Endothelial cell of umbilical vein (primary cell): ENCODE data around the gene SMPX. TPM values are rescaled to one million over a fixed set of nuclear protein-coding genes. Genes with fewer than 3 reads are reported as not detected.

ENCODE experiments used
- BruUV-seq: library from RNA; stranded (reverse); fragments of 400-500 nt; replicated peaks from 2 replicates; lab custom pipeline; 2021; lab: Mats Ljungman, UMichigan
- CTCF ChIA-PET: fragments of 300-600, 350-600 bp; sonication (Branson Sonifier 250); formaldehyde crosslinking; loops from one replicate; lab custom pipeline; 2021; ENCODE audit warnings: antibody characterized with exemption, inconsistent platforms; lab: Charles Lee
- POLR2A ChIA-PET: fragments of 300-600, 350-600 bp; sonication (Branson Sonifier 250); formaldehyde crosslinking; loops from one replicate; lab custom pipeline; 2021; ENCODE audit warnings: antibody characterized with exemption, inconsistent platforms; lab: Charles Lee
- DNase-seq: peaks from one replicate; pipeline ENCODE4 v3.0.0-alpha.2; 2011; ENCODE audit warnings: low read depth, low spot score
- FAIRE-seq: peaks from 2 replicates; lab custom pipeline; 2011; peaks lifted over from hg19 to GRCh38; lab: Jason Lieb, UNC
- H2AFZ ChIP-seq: 2 replicates; pipeline ENCODE4 v1.6.0; 2012; ENCODE audit warnings: low read depth, low read length, control low read depth, inconsistent platforms
- H3K27ac ChIP-seq: 2 replicates; pipeline ENCODE4 v1.5.1; 2011; ENCODE audit warnings: low read depth, mild to moderate bottlenecking, control low read depth, low read length, moderate library complexity; ENCODE audit not compliant: insufficient read depth
- H3K27me3 ChIP-seq, 2 experiments: 2 replicates each; pipeline versions ENCODE4 v1.6.0 to v1.6.1; 2011; ENCODE audit warnings: low read length in 2 of 2, mixed read lengths in 1 of 2; ENCODE audit not compliant: control insufficient read depth in 2 of 2, insufficient read depth in 2 of 2
- H3K36me3 ChIP-seq, 2 experiments: 2 replicates in 1 of 2; 3 replicates in 1 of 2; pipeline ENCODE4 v1.5.1; 2011; ENCODE audit warnings: low read length in 2 of 2, mild to moderate bottlenecking in 1 of 2, moderate library complexity in 1 of 2; ENCODE audit not compliant: control insufficient read depth in 2 of 2, insufficient read depth in 2 of 2; ENCODE audit errors: extremely low read depth in 1 of 2
- H3K4me1 ChIP-seq: 3 replicates; pipeline ENCODE4 v1.5.1; 2011; ENCODE audit warnings: mild to moderate bottlenecking, low read length; ENCODE audit not compliant: control insufficient read depth, insufficient read depth; ENCODE audit errors: extremely low read depth
- H3K4me2 ChIP-seq: 2 replicates; pipeline ENCODE4 v1.6.1; 2011; ENCODE audit warnings: low read length, control low read depth, mixed read lengths; ENCODE audit not compliant: insufficient read depth
- H3K4me3 ChIP-seq, 3 experiments: fragments of 200-600 bp in 1 of 3; sonication (generic), shearing (Covaris generic) in 1 of 3; replicated peaks in 1 of 3; 2 replicates each; pipeline ENCODE4 v1.5.1; 2011 to 2016; ENCODE audit warnings: control low read depth in 3 of 3, low read length in 3 of 3, mild to moderate bottlenecking in 2 of 3, inconsistent platforms in 1 of 3, low read depth in 1 of 3, moderate library complexity in 1 of 3; ENCODE audit not compliant: insufficient read depth in 1 of 3
- H3K79me2 ChIP-seq: 2 replicates; pipeline ENCODE4 v1.6.0; 2012; ENCODE audit warnings: low read length, inconsistent platforms; ENCODE audit not compliant: control insufficient read depth, insufficient read depth
- H3K9ac ChIP-seq: replicated peaks from 2 replicates; pipeline ENCODE3; 2011; ENCODE audit warnings: low read length, control low read depth; ENCODE audit not compliant: insufficient read depth; ENCODE audit errors: extremely low read depth
- H3K9me1 ChIP-seq: replicated peaks from 3 replicates; pipeline ENCODE4 v1.6.0; 2011; ENCODE audit warnings: mild to moderate bottlenecking, low read length; ENCODE audit not compliant: control insufficient read depth, insufficient read depth; ENCODE audit errors: extremely low read depth
- H3K9me3 ChIP-seq: replicated peaks from 2 replicates; pipeline ENCODE4 v1.5.1; 2012; ENCODE audit warnings: low read length, inconsistent platforms; ENCODE audit not compliant: control insufficient read depth, insufficient read depth
- H4K20me1 ChIP-seq: replicated peaks from 2 replicates; pipeline ENCODE3; 2011; ENCODE audit warnings: mild to moderate bottlenecking, low read length; ENCODE audit not compliant: control insufficient read depth, insufficient read depth; ENCODE audit errors: extremely low read depth
- EZH2 ChIP-seq: IDR thresholded peaks from 2 replicates; pipeline ENCODE4 v1.6.1; 2012; ENCODE audit warnings: borderline replicate concordance, low read depth, mild to moderate bottlenecking, moderate library complexity, low read length, inconsistent platforms; ENCODE audit not compliant: severe bottlenecking
- FOS ChIP-seq: IDR thresholded peaks from 2 replicates; pipeline ENCODE4 v1.6.1; 2011; ENCODE audit warnings: mild to moderate bottlenecking, low read length, moderate library complexity, borderline replicate concordance; ENCODE audit not compliant: insufficient read depth
- GATA2 ChIP-seq: IDR thresholded peaks from 2 replicates; pipeline ENCODE4 v1.7.0; 2011; ENCODE audit warnings: low read depth, mild to moderate bottlenecking, moderate library complexity, mixed read lengths, low read length; ENCODE audit not compliant: insufficient read length, insufficient read depth
- JUN ChIP-seq: IDR thresholded peaks from 2 replicates; pipeline ENCODE4 v1.6.1; 2011; ENCODE audit warnings: borderline replicate concordance, low read depth; ENCODE audit not compliant: insufficient read length, insufficient read depth
- MYC ChIP-seq: IDR thresholded peaks from one replicate; pipeline ENCODE4 v1.6.1; 2011; ENCODE audit warnings: mild to moderate bottlenecking, low read depth, low read length
- POLR2A ChIP-seq: IDR thresholded peaks from 2 replicates; pipeline ENCODE4 v1.6.1; 2012; ENCODE audit warnings: low read depth, mild to moderate bottlenecking, control low read depth, low read length
- POLR2AphosphoS5 ChIP-seq: IDR thresholded peaks from 2 replicates; pipeline ENCODE4 v1.6.1; 2012; ENCODE audit warnings: low read depth, mild to moderate bottlenecking, control low read depth, low read length, moderate library complexity; ENCODE audit not compliant: insufficient read depth
- dilution Hi-C: fragments of 300-500 bp; cut with MboI; formaldehyde crosslinking; loops from one replicate; pipeline ENCODE4 v1.15.0; 2019; ENCODE audit warnings: low sequenced_read_pairs; ENCODE audit not compliant: extremely low pct_ligation_motif_present
- intact Hi-C: fragments of 100-400 bp; cut with micrococcal nuclease; formaldehyde crosslinking; loops from one replicate; pipeline ENCODE4 v1.10.0; 2022
- polyA plus RNA-seq, 4 experiments: library from polyadenylated mRNA; depleted of rRNA in 3 of 4; stranded (reverse) in 3 of 4; unstranded in 1 of 4; fragments of >200 nt; gene quantifications; 2 replicates each; pipeline versions ENCODE4 v1.2.1 to v1.2.3, GENCODE V29; 2011 to 2012; ENCODE audit warnings: missing spikeins in 1 of 4
- total RNA-seq: library from RNA; stranded (reverse); gene quantifications from 2 replicates; pipeline ENCODE4 v1.2.3, GENCODE V29; 2021
- TF ChIP-seq, protein P1 (sequence below), 2 donors: IDR thresholded peaks; 1 replicate in 1 of 2; 2 replicates in 1 of 2; pipeline ENCODE4 v1.5.1; 2011; ENCODE audit warnings: low read length in 2 of 2, mild to moderate bottlenecking in 2 of 2, moderate library complexity in 2 of 2, control low read depth in 1 of 2, inconsistent platforms in 1 of 2, low read depth in 1 of 2; ENCODE audit not compliant: insufficient read depth in 1 of 2; ENCODE audit errors: extremely low read depth in 1 of 2
- TF ChIP-seq, protein P2 (sequence below): IDR thresholded peaks from 2 replicates; pipeline ENCODE4 v1.6.1; 2011; ENCODE audit not compliant: insufficient read depth, insufficient read length

The SMPX gene
- total and polyA plus RNA-seq, 2 donors (not counting 3 experiments of a cell fraction or from before 2014, with no cell fraction given) = not detected

DNA sequence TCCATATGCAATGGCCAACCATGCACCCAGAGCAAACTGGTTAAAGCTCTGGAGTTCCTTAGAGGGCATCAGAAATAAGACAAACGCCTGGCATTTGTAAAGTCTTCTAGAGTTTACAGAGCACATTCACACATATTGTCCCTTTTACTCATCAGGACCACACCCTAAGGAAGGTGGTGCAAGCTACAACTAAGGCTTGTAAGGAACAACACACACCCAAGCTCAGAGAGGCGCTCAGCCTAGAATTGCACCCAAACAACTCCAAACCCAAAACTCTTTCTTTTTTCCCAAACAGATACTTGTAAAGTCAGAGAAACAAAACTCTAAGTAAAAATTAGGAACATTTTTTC, 46.1 kb downstream of the SMPX start:
- H3K27me3 ChIP-seq = no peaks in the 10 kb centered on the region
- no peaks in the 10 kb centered on the region for H3K9me1 ChIP-seq
- H3K9ac ChIP-seq = no peak overlapping the region
- TF ChIP-seq EZH2 = no peak
- no peak for TF ChIP-seq JUN
- TF ChIP-seq, protein P1, sequence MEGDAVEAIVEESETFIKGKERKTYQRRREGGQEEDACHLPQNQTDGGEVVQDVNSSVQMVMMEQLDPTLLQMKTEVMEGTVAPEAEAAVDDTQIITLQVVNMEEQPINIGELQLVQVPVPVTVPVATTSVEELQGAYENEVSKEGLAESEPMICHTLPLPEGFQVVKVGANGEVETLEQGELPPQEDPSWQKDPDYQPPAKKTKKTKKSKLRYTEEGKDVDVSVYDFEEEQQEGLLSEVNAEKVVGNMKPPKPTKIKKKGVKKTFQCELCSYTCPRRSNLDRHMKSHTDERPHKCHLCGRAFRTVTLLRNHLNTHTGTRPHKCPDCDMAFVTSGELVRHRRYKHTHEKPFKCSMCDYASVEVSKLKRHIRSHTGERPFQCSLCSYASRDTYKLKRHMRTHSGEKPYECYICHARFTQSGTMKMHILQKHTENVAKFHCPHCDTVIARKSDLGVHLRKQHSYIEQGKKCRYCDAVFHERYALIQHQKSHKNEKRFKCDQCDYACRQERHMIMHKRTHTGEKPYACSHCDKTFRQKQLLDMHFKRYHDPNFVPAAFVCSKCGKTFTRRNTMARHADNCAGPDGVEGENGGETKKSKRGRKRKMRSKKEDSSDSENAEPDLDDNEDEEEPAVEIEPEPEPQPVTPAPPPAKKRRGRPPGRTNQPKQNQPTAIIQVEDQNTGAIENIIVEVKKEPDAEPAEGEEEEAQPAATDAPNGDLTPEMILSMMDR (IDR thresholded peaks at IDR 0.05; ENCODE audit: extremely low read depth in 1 of 2, insufficient read depth in 1 of 2, low read depth in 1 of 2, low read length in 2 of 2) = no peak
- TF ChIP-seq POLR2A = no peak
- no peak for TF ChIP-seq FOS
- TF ChIP-seq POLR2AphosphoS5 = no peak
- TF ChIP-seq MYC = no peak
- no peak for TF ChIP-seq GATA2
- TF ChIP-seq, protein P2, sequence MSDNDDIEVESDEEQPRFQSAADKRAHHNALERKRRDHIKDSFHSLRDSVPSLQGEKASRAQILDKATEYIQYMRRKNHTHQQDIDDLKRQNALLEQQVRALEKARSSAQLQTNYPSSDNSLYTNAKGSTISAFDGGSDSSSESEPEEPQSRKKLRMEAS = no peak
- dilution Hi-C loops = no loop called here
- intact Hi-C loops = no loop called here
- H3K4me1 ChIP-seq = no peaks in the 10 kb centered on the region
- DNase-seq (no peak), FAIRE-seq (no peak)
- ChIA-PET POLR2A (no interaction called here), CTCF (interaction anchor here (0.9 kb wide), 1 partner anchor 1182 kb away, joined by 3 read pairs; no protein-coding TSS in a partner anchor)
- no peak overlapping the region for H3K4me2 ChIP-seq
- no peaks in the 10 kb centered on the region for H3K36me3 ChIP-seq
- H3K9me3 ChIP-seq = no peaks in the 10 kb centered on the region
- H4K20me1 ChIP-seq = no peaks in the 10 kb centered on the region
- BruUV-seq = no TSS peak
- no peak overlapping the region for H3K27ac ChIP-seq
- no peaks in the 10 kb centered on the region for H3K79me2 ChIP-seq
- no peak overlapping the region for H2AFZ ChIP-seq
- no peak overlapping the region for H3K4me3 ChIP-seq
